ENCODE results near the gene MUTYH. TPM values are rescaled to one million over a fixed set of nuclear protein-coding genes. Genes with fewer than 3 reads are reported as not detected.

MUTYH gene
- total RNA-seq, 1 donor from 2014 or later = 63.0 TPM

DNA sequence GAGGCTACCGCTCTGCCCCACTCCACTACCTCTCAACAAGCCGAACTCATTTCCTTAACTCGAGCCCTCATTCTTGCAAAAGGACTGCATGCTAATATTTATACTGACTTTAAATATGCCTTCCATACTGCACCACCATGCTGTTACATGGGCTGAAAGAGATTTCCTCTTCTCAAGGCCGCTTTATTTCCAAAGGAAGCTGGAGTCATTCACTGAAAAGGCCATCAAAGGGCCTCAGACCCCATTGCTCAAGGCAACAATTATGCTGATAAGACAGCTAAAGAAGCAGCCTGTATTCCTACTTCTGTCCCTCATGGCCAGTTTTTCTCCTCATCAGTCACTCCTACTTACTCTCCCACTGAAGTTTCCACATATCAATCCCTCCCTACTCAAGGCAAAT, 20.5 kb downstream of the MUTYH start:
- Mint-ChIP-seq H3K4me1 (peaks cover 3% of the 10 kb centered on the region), H3K4me3 (no peak overlapping the region), H3K9me3 (no peaks in the 10 kb centered on the region), H3K36me3 (ENCODE audit: low read depth) (no peaks in the 10 kb centered on the region), H3K27ac (no peak overlapping the region), H3K27me3 (no peaks in the 10 kb centered on the region)
- DNase-seq = no peak
- ChIA-PET POLR2A (interaction anchor here (0.8 kb wide), 1 partner anchor 598 kb away, joined by 4 read pairs; no protein-coding TSS in a partner anchor), CTCF (no interaction called here)
- ATAC-seq (ENCODE audit: low read depth) = no peak
- intact Hi-C loops (cut with micrococcal nuclease) = no loop called here
- TF ChIP-seq, protein P1, sequence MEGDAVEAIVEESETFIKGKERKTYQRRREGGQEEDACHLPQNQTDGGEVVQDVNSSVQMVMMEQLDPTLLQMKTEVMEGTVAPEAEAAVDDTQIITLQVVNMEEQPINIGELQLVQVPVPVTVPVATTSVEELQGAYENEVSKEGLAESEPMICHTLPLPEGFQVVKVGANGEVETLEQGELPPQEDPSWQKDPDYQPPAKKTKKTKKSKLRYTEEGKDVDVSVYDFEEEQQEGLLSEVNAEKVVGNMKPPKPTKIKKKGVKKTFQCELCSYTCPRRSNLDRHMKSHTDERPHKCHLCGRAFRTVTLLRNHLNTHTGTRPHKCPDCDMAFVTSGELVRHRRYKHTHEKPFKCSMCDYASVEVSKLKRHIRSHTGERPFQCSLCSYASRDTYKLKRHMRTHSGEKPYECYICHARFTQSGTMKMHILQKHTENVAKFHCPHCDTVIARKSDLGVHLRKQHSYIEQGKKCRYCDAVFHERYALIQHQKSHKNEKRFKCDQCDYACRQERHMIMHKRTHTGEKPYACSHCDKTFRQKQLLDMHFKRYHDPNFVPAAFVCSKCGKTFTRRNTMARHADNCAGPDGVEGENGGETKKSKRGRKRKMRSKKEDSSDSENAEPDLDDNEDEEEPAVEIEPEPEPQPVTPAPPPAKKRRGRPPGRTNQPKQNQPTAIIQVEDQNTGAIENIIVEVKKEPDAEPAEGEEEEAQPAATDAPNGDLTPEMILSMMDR (IDR thresholded peaks at IDR 0.05) = no peak

GRCh38 chr1:45317166-45317565, 23.1 kb downstream of the MUTYH start:
- no peak overlapping the region for H3K4me3 Mint-ChIP-seq
- ATAC-seq (ENCODE audit: low read depth) = no peak
- DNase-seq = no peak
- TF ChIP-seq, protein P1 (IDR thresholded peaks at IDR 0.05) = no peak
- POLR2A ChIA-PET = no interaction called here
- H3K4me1 Mint-ChIP-seq = no peaks in the 10 kb centered on the region
- H3K36me3 Mint-ChIP-seq (ENCODE audit: low read depth) = no peaks in the 10 kb centered on the region
- no peaks in the 10 kb centered on the region for H3K27me3 Mint-ChIP-seq
- CTCF ChIA-PET = no interaction called here
- intact Hi-C loops (cut with micrococcal nuclease) = no loop called here
- H3K9me3 Mint-ChIP-seq = no peaks in the 10 kb centered on the region
- H3K27ac Mint-ChIP-seq = no peak overlapping the region

- ATAC-seq (ENCODE audit: low read depth) = no peak
- H3K36me3 Mint-ChIP-seq (ENCODE audit: low read depth) = no peaks in the 10 kb centered on the region
- intact Hi-C loops (cut with micrococcal nuclease) = no loop called here
- DNase-seq = no peak
- no peak overlapping the region for H3K4me3 Mint-ChIP-seq
- H3K9me3 Mint-ChIP-seq = no peaks in the 10 kb centered on the region
- POLR2A ChIA-PET = interaction anchor here (1.1 kb wide), 1 partner anchor 11 kb away, joined by 7 read pairs; no protein-coding TSS in a partner anchor
- TF ChIP-seq, protein P1 (IDR thresholded peaks at IDR 0.05) = no peak
- no peaks in the 10 kb centered on the region for H3K27me3 Mint-ChIP-seq
- no peak overlapping the region for H3K27ac Mint-ChIP-seq
- CTCF ChIA-PET = no interaction called here
- no peaks in the 10 kb centered on the region for H3K4me1 Mint-ChIP-seq
Measured at GRCh38 chr1:45314266-45314665, 26.0 kb downstream of the MUTYH start.

DNA sequence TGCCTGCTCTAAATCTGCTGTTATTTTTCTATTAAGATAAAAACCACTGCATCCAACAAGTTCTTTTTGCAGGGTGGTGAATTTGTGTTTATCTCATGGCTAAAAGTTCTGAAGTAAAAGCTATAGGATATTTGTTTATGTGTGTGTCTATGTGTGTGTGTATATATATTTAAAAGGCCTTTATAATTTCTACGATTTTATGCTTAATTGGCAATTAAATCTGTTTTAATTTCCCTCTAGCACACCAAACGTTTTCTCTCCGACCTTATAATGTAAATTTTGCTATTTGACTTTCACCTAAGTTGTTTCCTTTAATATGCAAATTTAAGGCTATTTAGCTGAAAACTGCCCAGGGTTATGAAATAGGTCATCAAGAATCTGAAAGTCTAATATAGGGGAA, 33.3 kb downstream of the MUTYH start:
- intact Hi-C loops (cut with micrococcal nuclease) = loop anchor here (1.0 kb wide), 1 partner anchor 19 kb away; the partner anchor contains the start of gene HPDL
- Mint-ChIP-seq H3K36me3 (ENCODE audit: low read depth) (peaks cover 2% of the 10 kb centered on the region), H3K4me3 (no peak overlapping the region), H3K9me3 (no peaks in the 10 kb centered on the region), H3K27me3 (no peaks in the 10 kb centered on the region), H3K4me1 (peaks cover 38% of the 10 kb centered on the region), H3K27ac (peak overlapping the region; percentile 96)
- TF ChIP-seq, protein P1 (IDR thresholded peaks at IDR 0.05) = no peak
- ChIA-PET POLR2A (interaction anchor here (0.9 to 7.1 kb wide), 7 partner anchors 21 to 586 kb away, joined by 3 to 217 read pairs (median 12); partner anchors contain the start of genes CCDC163, HECTD3, MMACHC and MUTYH), CTCF (interaction anchor here (1.5 kb wide), 1 partner anchor 33 kb away, joined by 5 read pairs; the partner anchor contains the start of genes MUTYH and TOE1)
- no peak for ATAC-seq (ENCODE audit: low read depth)
- no peak for DNase-seq

DNA sequence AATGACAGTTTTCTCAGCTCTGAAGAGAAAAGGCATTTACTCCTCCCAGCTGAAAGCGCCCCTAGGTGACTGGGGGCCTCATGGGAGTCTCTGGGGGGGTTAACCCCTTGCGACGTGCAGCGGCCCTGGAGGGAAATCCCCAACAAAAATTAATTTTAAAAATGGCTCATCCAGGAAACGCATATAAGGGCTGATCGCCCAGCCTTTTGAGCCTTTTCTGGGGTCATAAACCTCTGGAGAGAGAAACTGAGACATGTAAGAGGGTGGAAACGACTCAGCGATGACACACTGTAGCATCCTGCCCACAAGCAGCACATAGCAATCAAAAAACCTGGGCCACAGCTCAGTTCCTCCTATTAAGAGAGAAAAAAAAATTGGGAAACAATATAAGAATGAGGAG, 33.9 kb downstream of the MUTYH start:
- intact Hi-C loops (cut with micrococcal nuclease) = loop anchor here (1.0 kb wide), 1 partner anchor 20 kb away; the partner anchor contains the start of gene HPDL
- peak; percentile 36 for DNase-seq
- Mint-ChIP-seq H3K36me3 (ENCODE audit: low read depth) (peaks cover 2% of the 10 kb centered on the region), H3K27me3 (no peaks in the 10 kb centered on the region), H3K27ac (peak overlapping the region; percentile 96), H3K4me3 (peak overlapping the region; percentile 72), H3K4me1 (peaks cover 38% of the 10 kb centered on the region), H3K9me3 (no peaks in the 10 kb centered on the region)
- POLR2A ChIA-PET = interaction anchor here (0.6 to 7.1 kb wide), 13 partner anchors 15 to 585 kb away, joined by 3 to 217 read pairs (median 6); partner anchors contain the start of genes CCDC163, HECTD3, MMACHC and MUTYH
- ATAC-seq (ENCODE audit: low read depth) = peak; percentile 18
- CTCF ChIA-PET = interaction anchor here (1.1 to 5.3 kb wide), 3 partner anchors 8 to 186 kb away, joined by 3 to 33 read pairs (median 5); partner anchors contain the start of genes MUTYH, TESK2 and TOE1
- TF ChIP-seq, protein P1 (IDR thresholded peaks at IDR 0.05) = no peak

Measured in activated B cell treated with CpG ODN at 0.5 μM for 24 hours (primary cell).